ENCODE measurements around the gene TTC3.

The TTC3 gene

GRCh38 chr21:37227071-37228002 lies 154.3 kb downstream of the TTC3 start:
- H3K27ac ChIP-seq (ENCODE audit: insufficient read depth, low read depth, low read length, poor library complexity, severe bottlenecking) = no peak overlapping the region
- H3K27me3 ChIP-seq (ENCODE audit: control insufficient read depth, insufficient read depth, low read length, poor library complexity, severe bottlenecking) = no peaks in the 10 kb centered on the region
- no peak overlapping the region for H3K4me3 ChIP-seq (ENCODE audit: insufficient read depth, low read depth, low read length)
- no peaks in the 10 kb centered on the region for H3K9me3 ChIP-seq (ENCODE audit: control insufficient read depth, low read length)
- no peaks in the 10 kb centered on the region for H3K4me1 ChIP-seq (ENCODE audit: control insufficient read depth, insufficient read depth, low read length)
- H3K36me3 ChIP-seq (ENCODE audit: control insufficient read depth, insufficient read depth, low read length) = peaks cover 31% of the 10 kb centered on the region
- WGBS, 2 experiments = 93 to 95% methylated on average over 38 of the region's 38 CpGs

- Histone ChIP-seq H3K36me3 (ENCODE audit: control insufficient read depth, insufficient read depth, low read length) (peaks cover 31% of the 10 kb centered on the region), H3K4me3 (ENCODE audit: insufficient read depth, low read depth, low read length) (no peak overlapping the region), H3K9me3 (ENCODE audit: control insufficient read depth, low read length) (no peaks in the 10 kb centered on the region), H3K27me3 (ENCODE audit: control insufficient read depth, insufficient read depth, low read length, poor library complexity, severe bottlenecking) (no peaks in the 10 kb centered on the region), H3K27ac (ENCODE audit: insufficient read depth, low read depth, low read length, poor library complexity, severe bottlenecking) (no peak overlapping the region), H3K4me1 (ENCODE audit: control insufficient read depth, insufficient read depth, low read length) (no peaks in the 10 kb centered on the region)
- 95 to 96% methylated on average over 15 to 16 of the region's 16 CpGs for WGBS, 2 experiments
These were observed 154.9 kb downstream of the TTC3 start for GRCh38 chr21:37228003-37228400.

GRCh38 chr21:37230632-37231248 lies 157.7 kb downstream of the TTC3 start:
- 95% methylated on average over 23 of the region's 23 CpGs for WGBS, 2 experiments
- H3K9me3 ChIP-seq (ENCODE audit: control insufficient read depth, low read length) = no peaks in the 10 kb centered on the region
- no peak overlapping the region for H3K27ac ChIP-seq (ENCODE audit: insufficient read depth, low read depth, low read length, poor library complexity, severe bottlenecking)
- H3K4me3 ChIP-seq (ENCODE audit: insufficient read depth, low read depth, low read length) = no peak overlapping the region
- H3K27me3 ChIP-seq (ENCODE audit: control insufficient read depth, insufficient read depth, low read length, poor library complexity, severe bottlenecking) = no peaks in the 10 kb centered on the region
- no peaks in the 10 kb centered on the region for H3K4me1 ChIP-seq (ENCODE audit: control insufficient read depth, insufficient read depth, low read length)
- H3K36me3 ChIP-seq (ENCODE audit: control insufficient read depth, insufficient read depth, low read length) = peaks cover 12% of the 10 kb centered on the region

- H3K9me3 ChIP-seq (ENCODE audit: control insufficient read depth, low read length) = no peaks in the 10 kb centered on the region
- H3K4me1 ChIP-seq (ENCODE audit: control insufficient read depth, insufficient read depth, low read length) = no peaks in the 10 kb centered on the region
- no peak overlapping the region for H3K27ac ChIP-seq (ENCODE audit: insufficient read depth, low read depth, low read length, poor library complexity, severe bottlenecking)
- H3K4me3 ChIP-seq (ENCODE audit: insufficient read depth, low read depth, low read length) = no peak overlapping the region
- no peaks in the 10 kb centered on the region for H3K27me3 ChIP-seq (ENCODE audit: control insufficient read depth, insufficient read depth, low read length, poor library complexity, severe bottlenecking)
- H3K36me3 ChIP-seq (ENCODE audit: control insufficient read depth, insufficient read depth, low read length) = peaks cover 12% of the 10 kb centered on the region
- 94 to 95% methylated on average over 12 of the region's 12 CpGs for WGBS, 2 experiments
These were observed 158.2 kb downstream of the TTC3 start for GRCh38 chr21:37231249-37231645.

GRCh38 chr21:37231671-37232070 lies 158.6 kb downstream of the TTC3 start:
- 96% methylated on average over 16 of the region's 16 CpGs for WGBS, 2 experiments
- H3K27me3 ChIP-seq (ENCODE audit: control insufficient read depth, insufficient read depth, low read length, poor library complexity, severe bottlenecking) = no peaks in the 10 kb centered on the region
- H3K9me3 ChIP-seq (ENCODE audit: control insufficient read depth, low read length) = no peaks in the 10 kb centered on the region
- H3K4me1 ChIP-seq (ENCODE audit: control insufficient read depth, insufficient read depth, low read length) = no peaks in the 10 kb centered on the region
- H3K36me3 ChIP-seq (ENCODE audit: control insufficient read depth, insufficient read depth, low read length) = peaks cover 12% of the 10 kb centered on the region
- no peak overlapping the region for H3K27ac ChIP-seq (ENCODE audit: insufficient read depth, low read depth, low read length, poor library complexity, severe bottlenecking)
- H3K4me3 ChIP-seq (ENCODE audit: insufficient read depth, low read depth, low read length) = no peak overlapping the region

- no peaks in the 10 kb centered on the region for H3K4me1 ChIP-seq (ENCODE audit: control insufficient read depth, insufficient read depth, low read length)
- 95% methylated on average over 19 of the region's 19 CpGs for WGBS, 2 experiments
- no peak overlapping the region for H3K4me3 ChIP-seq (ENCODE audit: insufficient read depth, low read depth, low read length)
- no peaks in the 10 kb centered on the region for H3K27me3 ChIP-seq (ENCODE audit: control insufficient read depth, insufficient read depth, low read length, poor library complexity, severe bottlenecking)
- no peak overlapping the region for H3K27ac ChIP-seq (ENCODE audit: insufficient read depth, low read depth, low read length, poor library complexity, severe bottlenecking)
- no peaks in the 10 kb centered on the region for H3K9me3 ChIP-seq (ENCODE audit: control insufficient read depth, low read length)
- peaks cover 12% of the 10 kb centered on the region for H3K36me3 ChIP-seq (ENCODE audit: control insufficient read depth, insufficient read depth, low read length)
These were observed 159.4 kb downstream of the TTC3 start for GRCh38 chr21:37232274-37233018.

GRCh38 chr21:37233551-37234146 lies 160.6 kb downstream of the TTC3 start:
- WGBS, 2 experiments = 96% methylated on average over 9 of the region's 9 CpGs
- Histone ChIP-seq H3K9me3 (ENCODE audit: control insufficient read depth, low read length) (no peaks in the 10 kb centered on the region), H3K4me3 (ENCODE audit: insufficient read depth, low read depth, low read length) (no peak overlapping the region), H3K27ac (ENCODE audit: insufficient read depth, low read depth, low read length, poor library complexity, severe bottlenecking) (no peak overlapping the region), H3K4me1 (ENCODE audit: control insufficient read depth, insufficient read depth, low read length) (no peaks in the 10 kb centered on the region), H3K27me3 (ENCODE audit: control insufficient read depth, insufficient read depth, low read length, poor library complexity, severe bottlenecking) (no peaks in the 10 kb centered on the region), H3K36me3 (ENCODE audit: control insufficient read depth, insufficient read depth, low read length) (peaks cover 4% of the 10 kb centered on the region)

- WGBS, 2 experiments = 93 to 98% methylated on average over 2 of the region's 2 CpGs
- H3K4me3 ChIP-seq (ENCODE audit: insufficient read depth, low read depth, low read length) = no peak overlapping the region
- H3K9me3 ChIP-seq (ENCODE audit: control insufficient read depth, low read length) = no peaks in the 10 kb centered on the region
- H3K36me3 ChIP-seq (ENCODE audit: control insufficient read depth, insufficient read depth, low read length) = peaks cover 6% of the 10 kb centered on the region
- H3K4me1 ChIP-seq (ENCODE audit: control insufficient read depth, insufficient read depth, low read length) = no peaks in the 10 kb centered on the region
- H3K27me3 ChIP-seq (ENCODE audit: control insufficient read depth, insufficient read depth, low read length, poor library complexity, severe bottlenecking) = no peaks in the 10 kb centered on the region
- H3K27ac ChIP-seq (ENCODE audit: insufficient read depth, low read depth, low read length, poor library complexity, severe bottlenecking) = no peak overlapping the region
These were observed 164.3 kb downstream of the TTC3 start for GRCh38 chr21:37237346-37237745.

- Histone ChIP-seq H3K4me1 (ENCODE audit: control insufficient read depth, insufficient read depth, low read length) (no peaks in the 10 kb centered on the region), H3K27ac (ENCODE audit: insufficient read depth, low read depth, low read length, poor library complexity, severe bottlenecking) (no peak overlapping the region), H3K4me3 (ENCODE audit: insufficient read depth, low read depth, low read length) (no peak overlapping the region), H3K27me3 (ENCODE audit: control insufficient read depth, insufficient read depth, low read length, poor library complexity, severe bottlenecking) (no peaks in the 10 kb centered on the region), H3K36me3 (ENCODE audit: control insufficient read depth, insufficient read depth, low read length) (peaks cover 6% of the 10 kb centered on the region), H3K9me3 (ENCODE audit: control insufficient read depth, low read length) (no peaks in the 10 kb centered on the region)
- 91 to 96% methylated on average over 4 of the region's 4 CpGs for WGBS, 2 experiments
These were observed 164.7 kb downstream of the TTC3 start for GRCh38 chr21:37237764-37238163.

GRCh38 chr21:37240978-37241377 lies 167.9 kb downstream of the TTC3 start:
- peaks cover 6% of the 10 kb centered on the region for H3K36me3 ChIP-seq (ENCODE audit: control insufficient read depth, insufficient read depth, low read length)
- 88 to 91% methylated on average over 8 of the region's 8 CpGs for WGBS, 2 experiments

More at GRCh38 chr21:37240978-37241377, 167.9 kb downstream of the TTC3 start:
- Histone ChIP-seq H3K27ac (ENCODE audit: insufficient read depth, low read depth, low read length, poor library complexity, severe bottlenecking) (no peak overlapping the region), H3K4me3 (ENCODE audit: insufficient read depth, low read depth, low read length) (no peak overlapping the region), H3K4me1 (ENCODE audit: control insufficient read depth, insufficient read depth, low read length) (peaks cover 7% of the 10 kb centered on the region), H3K27me3 (ENCODE audit: control insufficient read depth, insufficient read depth, low read length, poor library complexity, severe bottlenecking) (no peaks in the 10 kb centered on the region), H3K9me3 (ENCODE audit: control insufficient read depth, low read length) (no peaks in the 10 kb centered on the region)

Measured in ectodermal cell (in vitro differentiated cells).